ENCODE data around the gene PDLIM3.

PDLIM3 gene, protein sequence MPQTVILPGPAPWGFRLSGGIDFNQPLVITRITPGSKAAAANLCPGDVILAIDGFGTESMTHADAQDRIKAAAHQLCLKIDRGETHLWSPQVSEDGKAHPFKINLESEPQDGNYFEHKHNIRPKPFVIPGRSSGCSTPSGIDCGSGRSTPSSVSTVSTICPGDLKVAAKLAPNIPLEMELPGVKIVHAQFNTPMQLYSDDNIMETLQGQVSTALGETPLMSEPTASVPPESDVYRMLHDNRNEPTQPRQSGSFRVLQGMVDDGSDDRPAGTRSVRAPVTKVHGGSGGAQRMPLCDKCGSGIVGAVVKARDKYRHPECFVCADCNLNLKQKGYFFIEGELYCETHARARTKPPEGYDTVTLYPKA

DNA sequence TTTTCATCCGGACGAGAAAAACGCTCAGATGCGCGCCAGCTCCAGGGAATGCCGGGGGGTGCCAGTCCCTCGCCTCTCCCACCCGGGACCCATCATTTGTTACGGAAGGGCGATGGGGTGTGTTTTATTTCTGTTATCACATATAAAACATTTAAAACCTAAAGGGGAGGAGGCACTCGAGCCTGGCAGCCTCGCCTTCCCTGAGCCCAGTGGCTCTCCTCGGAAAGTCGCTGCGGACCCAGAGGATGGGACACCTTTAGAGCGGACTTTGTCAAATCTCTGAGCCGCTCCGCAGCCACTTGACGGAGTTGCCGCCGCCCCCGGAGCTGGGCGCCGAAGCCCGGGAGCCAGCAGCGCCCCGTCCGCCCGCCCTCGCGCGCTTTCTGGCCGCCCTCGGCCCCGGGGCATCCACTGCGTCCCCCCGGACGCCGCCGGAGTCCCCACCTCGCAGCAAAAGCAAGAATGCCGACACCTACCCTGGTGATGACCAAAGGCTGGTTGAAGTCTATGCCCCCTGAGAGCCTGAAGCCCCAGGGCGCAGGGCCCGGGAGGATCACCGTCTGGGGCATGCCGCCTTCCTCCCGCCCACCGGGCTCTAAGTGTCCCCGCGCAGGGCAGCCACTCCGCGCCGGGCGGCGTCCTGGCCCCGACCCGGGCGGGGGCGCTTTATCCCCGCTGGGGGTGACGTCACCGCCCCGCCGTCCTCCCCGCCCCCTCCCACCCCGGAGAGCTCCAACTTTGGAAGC, at the start of gene PDLIM3:
Gene PDLIM3, minus strand, starts transcription at position 642 of the 746 bp plus-strand sequence. Its CDS starts 73 bp downstream, at position 569.
- peaks cover 35% of the 10 kb centered on the region for H3K27me3 Mint-ChIP-seq (ENCODE audit: low read depth)
- no peak for DNase-seq (ENCODE audit: low spot score)
- H3K4me1 Mint-ChIP-seq (ENCODE audit: low read depth), result no peaks in the 10 kb centered on the region
- H3K9me3 Mint-ChIP-seq, result no peaks in the 10 kb centered on the region
- no peaks in the 10 kb centered on the region for H3K36me3 Mint-ChIP-seq (ENCODE audit: low read depth)
- no peak within 1 kb of the TSS for H3K27ac Mint-ChIP-seq
- H3K4me3 Mint-ChIP-seq, result peak within 1 kb of the TSS; percentile 41

DNA sequence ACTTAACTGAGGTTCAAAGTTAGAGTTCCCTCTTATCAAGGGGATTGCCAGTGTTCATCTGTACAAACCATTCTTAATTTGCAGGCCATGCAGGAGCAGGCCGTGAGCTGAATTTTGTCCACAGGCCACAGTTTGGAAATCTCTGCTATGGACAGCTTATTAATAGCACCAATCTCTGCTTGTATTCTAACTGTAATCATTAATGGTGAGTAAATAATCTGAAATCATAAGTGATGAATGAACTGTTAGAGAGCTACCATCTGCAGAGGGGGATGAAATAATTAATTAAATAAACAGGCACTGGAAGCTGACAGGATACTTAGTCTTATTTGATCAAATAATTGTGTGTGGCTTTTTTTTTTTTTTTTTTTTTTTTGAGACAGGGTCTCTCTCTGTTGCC, 48.5 kb upstream of the PDLIM3 start:
- no peaks in the 10 kb centered on the region for H3K36me3 Mint-ChIP-seq (ENCODE audit: low read depth)

DNA sequence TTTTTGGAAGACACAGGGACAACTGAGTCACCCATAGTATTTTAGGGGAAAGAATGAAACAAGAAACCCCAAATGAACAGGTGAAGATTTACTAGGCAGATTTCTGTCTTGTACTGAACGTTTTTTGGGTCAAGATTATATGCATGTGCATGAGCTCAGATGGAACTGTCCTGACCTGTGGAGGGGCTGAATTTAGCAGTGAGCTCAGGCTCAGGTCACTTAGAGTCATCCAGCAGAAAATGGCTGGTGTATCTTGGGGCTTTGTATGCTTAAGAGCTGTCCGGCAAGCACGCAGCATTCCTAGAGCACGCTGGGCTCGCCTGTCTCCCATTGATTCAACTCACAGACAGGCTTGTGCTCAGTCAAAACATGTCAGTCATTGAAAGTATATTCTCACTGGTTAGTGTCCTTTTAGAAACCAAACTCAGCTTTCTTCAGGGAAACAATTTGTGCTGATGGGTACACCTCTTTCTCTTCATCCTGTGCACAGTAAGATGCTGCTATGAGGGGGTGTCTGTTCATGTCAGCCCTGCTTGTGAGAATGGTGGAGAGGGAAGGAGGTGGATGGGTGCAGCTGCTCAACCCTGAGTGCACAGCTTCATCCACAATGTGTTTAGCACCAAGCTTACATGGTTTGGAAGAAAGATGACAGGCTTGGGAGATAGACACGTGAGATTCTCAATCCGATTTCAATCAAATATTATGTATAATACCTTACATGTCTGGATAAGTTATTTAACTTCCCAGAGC, 47.5 kb upstream of the PDLIM3 start:
- Mint-ChIP-seq H3K27me3 (ENCODE audit: low read depth) (peaks cover 24% of the 10 kb centered on the region), H3K27ac (no peak overlapping the region), H3K4me3 (no peak overlapping the region), H3K4me1 (ENCODE audit: low read depth) (peaks cover 5% of the 10 kb centered on the region), H3K9me3 (no peaks in the 10 kb centered on the region), H3K36me3 (ENCODE audit: low read depth) (no peaks in the 10 kb centered on the region)
- no peak for DNase-seq (ENCODE audit: low spot score)

More for the DNA sequence above, 48.5 kb upstream of the PDLIM3 start:
- H3K9me3 Mint-ChIP-seq, result no peaks in the 10 kb centered on the region
- H3K27me3 Mint-ChIP-seq (ENCODE audit: low read depth), result peaks cover 29% of the 10 kb centered on the region
- no peak for DNase-seq (ENCODE audit: low spot score)
- peaks cover 5% of the 10 kb centered on the region for H3K4me1 Mint-ChIP-seq (ENCODE audit: low read depth)
- H3K27ac Mint-ChIP-seq, result no peak overlapping the region
- no peak overlapping the region for H3K4me3 Mint-ChIP-seq

DNA sequence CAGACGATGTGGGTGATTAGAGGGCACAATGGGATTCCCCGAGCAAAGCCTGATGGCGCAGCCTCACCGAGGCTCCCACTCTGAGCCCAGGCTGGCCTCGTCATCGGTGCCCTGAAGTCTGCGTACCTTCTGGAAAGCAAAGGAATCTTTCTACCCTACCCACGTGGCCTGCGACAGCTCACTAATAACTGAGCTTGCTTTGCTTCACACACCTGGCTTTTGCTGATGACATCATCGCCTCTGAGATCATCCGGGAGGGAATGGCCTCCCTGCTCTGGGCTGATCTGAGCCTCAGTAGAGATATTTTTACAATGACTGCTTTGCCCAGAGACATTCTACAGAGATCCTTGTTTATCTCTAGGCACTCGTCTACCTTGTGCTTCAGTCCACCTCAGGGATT, 45.4 kb upstream of the PDLIM3 start:
- H3K4me3 Mint-ChIP-seq, result no peak overlapping the region
- no peaks in the 10 kb centered on the region for H3K4me1 Mint-ChIP-seq (ENCODE audit: low read depth)
- no peaks in the 10 kb centered on the region for H3K36me3 Mint-ChIP-seq (ENCODE audit: low read depth)
- H3K9me3 Mint-ChIP-seq, result no peaks in the 10 kb centered on the region
- peaks cover 6% of the 10 kb centered on the region for H3K27me3 Mint-ChIP-seq (ENCODE audit: low read depth)
- H3K27ac Mint-ChIP-seq, result no peak overlapping the region
- DNase-seq (ENCODE audit: low spot score), result no peak

DNA sequence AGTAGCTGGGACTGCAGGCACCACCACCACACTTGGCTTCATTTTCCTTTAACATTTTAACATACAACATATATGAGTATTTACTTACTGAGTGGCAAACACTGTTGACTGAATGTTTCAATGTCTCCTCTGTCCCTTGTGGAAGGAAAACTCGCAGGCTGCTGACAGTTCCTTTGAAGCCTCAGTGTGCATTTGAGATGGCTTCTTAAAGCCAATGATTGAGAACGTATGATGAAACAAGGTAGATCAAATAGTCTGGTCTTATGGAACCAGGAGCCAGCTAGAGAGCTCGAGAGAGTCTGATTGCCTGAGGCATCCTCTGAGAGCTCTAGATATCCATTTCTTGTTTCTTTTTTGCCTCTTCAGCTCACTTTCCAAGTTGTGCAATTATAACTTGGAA, 43.0 kb upstream of the PDLIM3 start:
- H3K4me1 Mint-ChIP-seq (ENCODE audit: low read depth), result no peaks in the 10 kb centered on the region
- H3K27ac Mint-ChIP-seq, result no peak overlapping the region
- no peak overlapping the region for H3K4me3 Mint-ChIP-seq
- H3K36me3 Mint-ChIP-seq (ENCODE audit: low read depth), result no peaks in the 10 kb centered on the region
- no peaks in the 10 kb centered on the region for H3K9me3 Mint-ChIP-seq
- DNase-seq (ENCODE audit: low spot score), result no peak
- H3K27me3 Mint-ChIP-seq (ENCODE audit: low read depth), result peaks cover 5% of the 10 kb centered on the region

DNA sequence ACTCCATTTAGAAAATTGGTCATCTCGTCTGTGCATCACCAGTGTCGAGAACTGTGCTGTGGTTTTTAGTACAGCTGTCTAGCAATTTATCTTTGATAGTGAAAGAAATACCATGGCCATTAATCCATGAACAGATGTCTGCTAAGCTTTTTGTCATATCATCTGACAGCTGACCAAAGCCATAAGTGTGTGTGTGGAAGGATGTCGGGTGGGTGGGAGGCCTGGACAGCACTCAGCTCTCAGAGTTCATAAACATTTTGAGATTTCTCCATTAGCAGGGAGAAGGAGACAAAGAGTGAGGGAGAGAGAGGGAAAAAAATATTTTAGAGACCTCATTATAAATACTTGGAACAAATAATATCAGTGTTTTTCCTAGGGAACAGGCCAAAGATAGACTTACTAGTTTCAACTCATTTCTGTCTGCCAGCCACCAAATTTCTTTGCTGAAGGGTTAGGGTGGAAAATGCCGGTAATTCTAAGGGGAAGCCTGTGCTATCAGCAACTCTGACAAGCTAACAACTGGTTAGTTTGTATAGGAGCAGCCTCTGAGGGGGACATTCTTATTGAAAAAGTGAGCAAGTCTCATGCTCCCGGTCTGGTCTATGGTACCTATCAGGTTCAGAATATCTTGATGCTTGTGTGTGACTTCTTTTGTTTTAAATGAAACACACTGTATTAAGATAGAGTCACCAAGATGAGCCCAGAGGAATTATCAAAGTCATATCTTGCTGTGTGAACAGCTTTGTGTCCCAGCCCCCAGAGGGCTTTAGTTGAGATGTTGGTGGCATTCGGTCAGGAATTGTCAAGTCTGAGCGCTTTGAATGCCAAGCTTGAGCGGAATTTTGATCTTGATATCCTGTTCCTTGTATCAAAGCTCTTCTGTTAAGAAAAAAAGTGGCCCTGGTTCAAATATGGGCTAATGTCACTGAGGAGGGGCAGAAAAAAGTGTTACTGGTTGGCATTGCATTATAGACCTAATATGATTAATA, 41.9 kb upstream of the PDLIM3 start:
- no peak overlapping the region for H3K27ac Mint-ChIP-seq
- no peaks in the 10 kb centered on the region for H3K4me1 Mint-ChIP-seq (ENCODE audit: low read depth)
- H3K36me3 Mint-ChIP-seq (ENCODE audit: low read depth), result no peaks in the 10 kb centered on the region
- DNase-seq (ENCODE audit: low spot score), result no peak
- H3K27me3 Mint-ChIP-seq (ENCODE audit: low read depth), result peaks cover 5% of the 10 kb centered on the region
- H3K9me3 Mint-ChIP-seq, result no peaks in the 10 kb centered on the region
- no peak overlapping the region for H3K4me3 Mint-ChIP-seq

DNA sequence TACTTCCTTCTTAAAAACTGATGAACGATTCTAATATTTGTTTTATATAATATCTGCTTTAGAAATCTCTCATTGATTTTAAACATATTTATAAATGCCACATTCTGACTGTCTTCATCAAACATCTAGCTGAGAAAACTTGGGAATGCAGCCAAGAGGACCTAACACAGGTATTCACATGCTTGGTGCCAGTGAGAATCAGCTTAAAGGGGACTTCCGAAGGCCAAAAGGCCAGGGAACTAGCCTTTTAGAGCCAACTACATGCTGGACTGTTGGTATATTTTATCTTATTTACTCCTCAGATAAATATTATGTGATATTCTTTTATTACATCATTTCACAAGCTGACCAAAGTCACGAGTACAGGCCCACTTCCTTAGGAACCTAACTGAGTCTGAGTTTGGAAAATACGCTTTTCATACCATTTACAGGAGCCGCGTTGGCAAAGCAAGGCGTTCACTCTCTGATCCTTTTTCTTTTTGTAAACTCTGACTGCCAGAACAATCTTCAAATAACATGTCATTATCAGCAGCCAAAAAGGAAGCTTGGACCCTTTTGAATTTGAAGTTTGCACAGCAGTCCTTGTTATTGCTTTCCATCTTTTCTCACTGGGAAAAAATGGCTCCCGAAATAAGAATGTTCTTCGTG, 41.1 kb upstream of the PDLIM3 start:
- DNase-seq (ENCODE audit: low spot score), result no peak

DNA sequence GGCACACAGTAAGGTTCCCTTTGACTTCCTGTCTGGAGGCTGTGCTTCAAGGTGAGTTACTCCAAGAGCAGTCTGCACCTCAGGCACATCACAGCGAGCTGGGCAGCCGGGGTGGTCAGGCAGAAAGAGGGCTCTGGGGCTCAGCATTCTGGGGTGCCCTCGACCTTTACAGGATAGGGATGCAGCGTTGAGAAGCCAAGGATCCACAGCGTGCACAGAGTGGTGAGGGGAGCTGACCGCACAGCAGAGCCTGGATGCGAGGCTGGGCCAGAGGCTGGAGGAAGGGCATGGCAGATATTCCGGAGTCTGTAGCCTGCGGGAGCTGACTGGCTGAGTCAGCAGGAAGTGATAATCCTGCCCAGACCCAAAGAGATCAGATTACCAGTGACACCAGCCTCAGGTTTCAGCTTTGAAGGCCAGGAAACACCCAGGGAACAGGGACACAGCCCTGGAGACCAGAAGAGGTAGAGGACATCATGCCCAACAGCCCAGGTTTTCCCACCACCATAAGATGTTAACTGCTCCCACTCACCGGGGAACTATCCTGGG, 38.4 kb upstream of the PDLIM3 start:
- DNase-seq (ENCODE audit: low spot score), result no peak
- no peaks in the 10 kb centered on the region for H3K9me3 Mint-ChIP-seq
- no peak overlapping the region for H3K4me3 Mint-ChIP-seq
- no peaks in the 10 kb centered on the region for H3K4me1 Mint-ChIP-seq (ENCODE audit: low read depth)
- no peak overlapping the region for H3K27ac Mint-ChIP-seq
- peaks cover 5% of the 10 kb centered on the region for H3K27me3 Mint-ChIP-seq (ENCODE audit: low read depth)
- H3K36me3 Mint-ChIP-seq (ENCODE audit: low read depth), result no peaks in the 10 kb centered on the region

More for the DNA sequence above, 41.1 kb upstream of the PDLIM3 start:
- no peaks in the 10 kb centered on the region for H3K9me3 Mint-ChIP-seq
- H3K36me3 Mint-ChIP-seq (ENCODE audit: low read depth), result no peaks in the 10 kb centered on the region
- H3K27ac Mint-ChIP-seq, result no peak overlapping the region
- no peaks in the 10 kb centered on the region for H3K4me1 Mint-ChIP-seq (ENCODE audit: low read depth)
- H3K27me3 Mint-ChIP-seq (ENCODE audit: low read depth), result peaks cover 5% of the 10 kb centered on the region
- H3K4me3 Mint-ChIP-seq, result no peak overlapping the region

DNA sequence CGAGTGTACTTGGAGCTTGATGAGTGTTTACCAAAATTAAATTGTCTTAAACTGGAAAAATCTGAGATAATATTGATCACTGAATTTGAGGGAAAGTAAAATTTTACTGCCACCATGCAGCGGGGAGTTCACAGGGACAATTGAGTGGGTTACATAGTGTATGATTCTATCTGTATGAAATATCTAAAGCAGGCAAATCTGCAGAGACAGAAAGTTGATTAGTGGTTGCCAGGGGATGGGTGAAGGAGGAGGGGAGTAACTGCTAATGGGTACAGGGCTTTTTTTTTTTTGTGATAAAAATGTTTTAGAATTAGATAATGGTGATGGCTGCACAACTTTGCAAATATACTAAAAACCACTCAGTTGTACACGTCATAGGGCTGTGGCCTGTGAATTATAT, 35.4 kb upstream of the PDLIM3 start:
- peaks cover 3% of the 10 kb centered on the region for H3K4me1 Mint-ChIP-seq (ENCODE audit: low read depth)
- H3K4me3 Mint-ChIP-seq, result no peak overlapping the region
- H3K9me3 Mint-ChIP-seq, result no peaks in the 10 kb centered on the region
- DNase-seq (ENCODE audit: low spot score), result no peak
- H3K36me3 Mint-ChIP-seq (ENCODE audit: low read depth), result no peaks in the 10 kb centered on the region
- peaks cover 7% of the 10 kb centered on the region for H3K27me3 Mint-ChIP-seq (ENCODE audit: low read depth)
- H3K27ac Mint-ChIP-seq, result no peak overlapping the region

DNA sequence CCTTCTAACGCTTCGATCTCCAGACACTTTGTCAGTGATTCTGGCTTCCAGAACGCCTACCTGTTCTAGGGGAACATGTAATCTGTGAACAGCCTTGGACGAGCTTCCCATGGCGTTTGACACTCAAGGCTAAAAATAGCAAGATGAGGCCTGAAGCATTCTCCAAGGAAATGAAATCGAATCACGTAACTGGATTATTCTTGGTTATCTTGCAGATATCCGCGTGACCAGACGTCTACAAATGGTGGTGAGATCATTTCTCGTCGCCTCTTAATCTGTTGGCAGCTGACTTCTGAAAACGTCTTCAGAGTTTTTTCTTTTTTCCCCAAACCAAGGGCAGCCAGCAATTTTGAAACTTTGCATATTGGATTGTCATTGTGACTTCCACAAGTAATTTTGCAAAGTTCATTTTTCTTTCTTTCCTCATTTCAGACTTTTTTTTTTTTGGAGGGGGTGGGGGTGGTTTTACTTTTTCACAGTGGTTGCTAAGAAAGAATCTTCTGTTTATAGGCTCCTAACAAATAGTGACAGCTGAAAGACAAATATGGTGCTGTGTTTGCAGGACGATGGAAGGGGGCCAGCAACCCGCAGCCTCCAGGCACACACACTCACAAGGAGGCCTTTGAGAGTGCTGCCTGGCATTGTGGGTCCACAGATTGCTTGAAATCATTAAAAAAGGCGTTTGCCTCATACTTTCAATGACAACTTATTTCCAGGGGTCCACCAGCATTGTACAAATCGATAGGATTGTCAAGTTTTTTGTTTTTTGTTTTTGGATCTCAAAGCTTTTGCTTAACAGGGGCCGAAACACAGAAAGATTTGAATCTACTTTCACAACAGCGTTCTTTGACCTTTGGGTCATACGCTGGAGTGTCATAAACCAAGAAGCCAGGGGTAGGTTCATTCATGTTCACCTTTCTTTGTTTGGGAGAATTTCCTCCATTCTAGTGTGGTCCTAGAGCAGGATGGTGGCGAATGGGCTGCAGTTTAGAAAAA, 32.4 kb upstream of the PDLIM3 start:
- DNase-seq (ENCODE audit: low spot score), result no peak
- Mint-ChIP-seq H3K36me3 (ENCODE audit: low read depth) (no peaks in the 10 kb centered on the region), H3K9me3 (no peaks in the 10 kb centered on the region), H3K27ac (no peak overlapping the region), H3K4me3 (no peak overlapping the region), H3K27me3 (ENCODE audit: low read depth) (peaks cover 3% of the 10 kb centered on the region), H3K4me1 (ENCODE audit: low read depth) (peaks cover 3% of the 10 kb centered on the region)

DNA sequence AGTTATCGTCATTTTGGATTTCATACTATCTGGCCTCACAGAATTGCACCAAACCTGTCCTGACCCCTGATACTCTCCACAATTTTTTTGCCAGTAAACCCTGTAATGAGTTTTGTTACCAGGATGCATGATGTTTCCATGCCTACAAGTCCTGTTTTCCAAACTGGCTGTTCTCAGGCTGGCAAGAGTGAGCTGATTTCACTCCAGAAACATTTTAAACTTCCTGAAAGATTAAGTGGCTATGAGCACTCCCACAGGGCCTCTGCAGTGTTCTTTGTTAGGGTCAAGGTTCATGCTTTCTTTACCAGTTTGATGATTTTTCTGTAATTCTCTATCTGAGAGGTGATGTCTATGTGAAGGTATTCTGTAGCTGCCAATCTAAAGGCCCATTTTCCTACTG, 31.7 kb upstream of the PDLIM3 start:
- no peak overlapping the region for H3K4me3 Mint-ChIP-seq
- H3K27me3 Mint-ChIP-seq (ENCODE audit: low read depth), result peaks cover 6% of the 10 kb centered on the region
- peaks cover 3% of the 10 kb centered on the region for H3K4me1 Mint-ChIP-seq (ENCODE audit: low read depth)
- no peak for DNase-seq (ENCODE audit: low spot score)
- H3K27ac Mint-ChIP-seq, result no peak overlapping the region
- no peaks in the 10 kb centered on the region for H3K9me3 Mint-ChIP-seq
- H3K36me3 Mint-ChIP-seq (ENCODE audit: low read depth), result no peaks in the 10 kb centered on the region

DNA sequence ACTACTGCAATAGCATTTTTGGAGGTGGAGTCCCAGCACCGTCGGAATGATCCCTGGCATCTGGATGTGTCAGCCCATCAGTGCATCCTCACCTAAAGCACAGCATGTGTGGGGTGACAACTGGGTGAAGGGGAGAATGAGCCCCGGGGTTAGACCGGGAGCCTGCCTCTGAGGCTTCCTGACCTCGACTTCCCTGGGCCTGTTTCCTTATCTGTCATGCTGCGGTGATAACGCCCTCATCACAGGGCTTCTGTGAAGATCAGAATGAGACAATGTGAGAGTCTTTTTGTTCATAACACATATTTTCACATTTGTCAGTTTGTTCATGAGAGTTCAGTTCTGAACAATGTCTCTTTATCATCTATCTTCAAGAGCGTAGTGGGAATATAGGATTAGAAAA, 31.1 kb upstream of the PDLIM3 start:
- no peak overlapping the region for H3K27ac Mint-ChIP-seq
- peak; percentile 44 for DNase-seq (ENCODE audit: low spot score)
- H3K27me3 Mint-ChIP-seq (ENCODE audit: low read depth), result peaks cover 8% of the 10 kb centered on the region
- H3K9me3 Mint-ChIP-seq, result no peaks in the 10 kb centered on the region
- H3K4me1 Mint-ChIP-seq (ENCODE audit: low read depth), result peaks cover 3% of the 10 kb centered on the region
- no peak overlapping the region for H3K4me3 Mint-ChIP-seq
- H3K36me3 Mint-ChIP-seq (ENCODE audit: low read depth), result no peaks in the 10 kb centered on the region
